ENCODE data around the gene CTSF.
A peak's percentile ranks its signal among the peaks of the same experiment; 100 is the strongest.
"Not testable (repeated sequence)": the region's sequence is repeated elsewhere in the genome, so short reads cannot be mapped to it uniquely, and the experiment has no call there.

CTSF gene

DNA sequence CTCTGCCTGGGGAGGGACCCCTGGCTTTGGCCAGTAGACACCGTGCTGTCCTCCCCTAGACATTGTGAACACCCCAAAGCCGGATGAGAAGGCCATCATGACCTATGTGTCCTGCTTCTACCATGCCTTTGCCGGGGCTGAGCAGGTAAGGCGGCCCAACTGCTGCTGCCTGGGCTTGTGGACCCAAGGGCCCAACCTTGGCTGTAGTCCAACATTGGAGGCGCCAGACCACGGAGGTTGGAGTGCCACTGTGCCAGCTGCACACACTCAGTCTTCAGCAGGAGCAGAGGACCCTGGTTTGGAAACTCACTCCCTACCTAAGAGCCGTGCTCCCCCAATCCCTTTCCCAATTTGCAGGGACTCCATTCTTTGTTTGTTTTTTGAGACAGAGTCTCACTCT, 12.3 kb downstream of the CTSF start:
- peak; percentile 39 for DNase-seq

GRCh38 chr11:66555416-66555815, 13.0 kb downstream of the CTSF start:
- no peak for DNase-seq

GRCh38 chr11:66554602-66555001, 13.8 kb downstream of the CTSF start:
- no peak for DNase-seq

DNA sequence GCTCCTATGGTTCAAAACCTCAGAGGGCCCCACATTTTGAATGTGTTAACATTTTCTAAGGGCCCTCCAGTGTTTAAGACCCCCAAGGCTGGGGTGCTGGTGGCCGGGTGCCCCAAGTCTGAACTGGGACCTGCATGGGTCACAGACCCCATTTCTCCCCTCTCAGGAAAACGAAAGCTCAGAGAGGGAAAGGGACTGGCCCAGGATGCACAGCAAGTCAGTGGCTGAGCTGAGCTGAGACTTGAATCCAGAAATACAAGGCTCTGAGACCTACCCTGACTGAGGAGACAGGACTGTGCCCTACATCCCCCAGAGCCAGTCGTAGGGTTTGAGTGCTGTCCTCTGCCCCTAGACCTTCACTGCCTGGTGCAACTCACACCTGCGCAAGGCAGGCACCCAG, 17.5 kb downstream of the CTSF start:
- DNase-seq = no peak

- DNase-seq = no peak
These were observed 18.7 kb downstream of the CTSF start for GRCh38 chr11:66549696-66550095.

- DNase-seq = no peak
These were observed 19.4 kb downstream of the CTSF start for GRCh38 chr11:66548774-66549630.

DNA sequence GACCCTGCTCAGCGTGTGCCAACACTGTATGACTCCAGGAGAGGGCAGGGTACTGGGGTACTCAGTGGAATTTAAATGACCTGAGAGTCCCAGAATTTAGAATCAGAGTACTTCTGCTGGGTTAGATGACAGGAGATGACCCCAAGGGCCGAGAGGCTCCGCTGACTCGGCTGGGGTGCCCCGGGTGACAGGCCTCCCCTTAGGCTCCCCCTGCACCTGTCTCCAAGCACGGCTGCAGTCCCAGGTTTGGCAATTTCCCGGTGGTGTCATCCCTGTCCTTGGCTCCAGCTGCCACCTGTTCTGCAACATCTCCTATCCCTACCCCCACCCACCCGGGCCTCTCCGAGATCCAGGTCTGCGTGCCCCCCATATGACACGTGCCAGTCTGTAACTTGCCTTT, 20.4 kb downstream of the CTSF start:
- DNase-seq = no peak

DNA sequence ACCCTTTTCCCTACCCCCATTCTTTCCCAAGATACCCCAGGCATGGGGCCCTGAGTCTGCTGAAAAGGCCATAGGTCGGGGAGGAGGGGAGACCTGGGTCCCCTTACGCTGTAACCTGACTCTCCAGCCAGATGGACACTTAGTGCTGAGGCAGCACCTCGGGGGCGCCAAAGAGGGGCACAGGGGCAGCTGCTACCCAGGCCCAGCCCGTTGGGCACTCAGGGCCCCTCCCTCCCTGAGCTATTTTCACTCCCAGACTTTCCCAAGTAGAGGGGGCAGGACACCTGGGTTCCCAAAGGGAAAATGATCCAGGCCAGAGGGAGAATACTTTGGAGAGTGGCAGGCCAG, 20.8 kb downstream of the CTSF start:
- DNase-seq = no peak

DNA sequence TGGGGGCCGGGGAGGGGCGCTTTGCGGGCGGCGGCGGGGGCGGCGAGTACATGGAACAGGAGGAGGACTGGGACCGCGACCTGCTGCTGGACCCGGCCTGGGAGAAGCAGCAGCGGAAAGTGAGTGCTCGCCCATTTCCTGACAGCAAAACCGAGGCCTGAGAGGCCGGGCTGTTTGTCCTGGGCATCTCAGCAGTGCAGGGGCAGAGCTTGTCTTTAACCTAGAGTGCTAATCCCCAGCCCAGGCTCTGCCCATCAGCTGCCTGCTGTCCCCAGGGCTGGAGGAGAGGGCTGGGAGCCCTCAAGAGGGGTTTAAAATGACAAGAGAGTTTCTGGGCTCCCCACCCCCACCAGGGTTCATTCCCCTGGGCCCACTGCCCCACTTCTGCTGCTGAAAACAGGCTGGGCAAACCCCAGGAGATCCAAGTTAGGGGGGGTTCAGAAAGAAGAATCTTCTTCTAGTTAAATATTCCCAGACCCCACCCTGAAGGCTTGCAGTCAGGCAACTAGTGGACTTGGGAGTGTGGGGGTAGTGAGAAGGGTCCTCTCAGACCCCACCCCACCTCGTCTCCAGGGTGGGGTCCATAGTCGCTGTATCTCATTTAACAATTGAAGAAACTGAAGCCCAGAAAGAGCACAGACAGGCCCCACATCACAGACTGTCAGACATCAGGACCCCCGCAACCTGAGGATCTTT, 21.3 kb downstream of the CTSF start:
- DNase-seq = no peak

- DNase-seq = no peak
These were observed 21.9 kb downstream of the CTSF start, which contains the start of gene ACTN3 for GRCh38 chr11:66546368-66546965. TSS of gene ACTN3 (plus strand) at chr11:66546903. CDS start at chr11:66546938, 35 bp downstream.

DNA sequence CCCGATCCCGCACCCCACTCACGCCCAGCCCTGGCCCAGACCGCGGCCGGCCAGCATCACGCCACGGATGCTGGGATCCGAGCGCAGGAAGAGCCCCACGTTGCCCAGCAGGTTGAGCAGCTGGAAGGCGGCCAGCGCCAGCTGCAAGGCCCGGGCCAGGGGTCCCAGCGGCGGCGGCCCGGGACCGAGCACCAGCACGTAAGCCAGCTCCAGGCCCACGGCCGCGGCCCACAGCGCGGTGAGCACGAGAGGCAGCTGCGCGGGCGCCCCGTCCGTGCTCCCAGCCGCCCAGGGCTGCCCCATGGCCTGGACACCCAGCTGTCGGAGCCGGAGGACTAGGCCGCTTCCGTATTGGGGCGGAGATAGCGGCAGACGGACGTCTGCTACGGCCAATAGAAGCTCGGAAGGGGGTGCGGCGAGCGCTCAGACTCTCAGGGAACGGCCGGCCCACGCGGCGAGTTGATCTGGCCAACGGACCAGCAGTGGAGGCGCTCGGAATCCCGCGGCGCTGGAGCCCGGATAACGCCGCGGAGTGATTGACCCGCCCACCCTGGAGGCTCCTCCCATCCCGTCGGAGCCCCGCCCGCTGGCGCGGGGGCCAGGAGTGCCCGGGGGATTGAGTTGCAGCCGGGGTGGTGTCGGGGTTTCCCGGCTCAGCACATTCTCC, 22.6 kb downstream of the CTSF start, which contains the start of gene ZDHHC24:
Gene ZDHHC24 (minus strand): TSS at position 348 of the 667 bp plus-strand sequence. CDS start 45 bp downstream, at position 303.
- DNase-seq = peak; percentile 92

GRCh38 chr11:66544952-66545351, 23.5 kb downstream of the CTSF start:
- DNase-seq = not testable (repeated sequence)

GRCh38 chr11:66543263-66544107, 24.9 kb downstream of the CTSF start:
- DNase-seq = no peak

- DNase-seq = no peak
These were observed 26.0 kb downstream of the CTSF start for GRCh38 chr11:66542362-66542761.

- DNase-seq = no peak
These were observed 26.5 kb downstream of the CTSF start for GRCh38 chr11:66541892-66542291.

GRCh38 chr11:66540598-66540997, 27.8 kb downstream of the CTSF start:
- DNase-seq = not testable (repeated sequence)

DNA sequence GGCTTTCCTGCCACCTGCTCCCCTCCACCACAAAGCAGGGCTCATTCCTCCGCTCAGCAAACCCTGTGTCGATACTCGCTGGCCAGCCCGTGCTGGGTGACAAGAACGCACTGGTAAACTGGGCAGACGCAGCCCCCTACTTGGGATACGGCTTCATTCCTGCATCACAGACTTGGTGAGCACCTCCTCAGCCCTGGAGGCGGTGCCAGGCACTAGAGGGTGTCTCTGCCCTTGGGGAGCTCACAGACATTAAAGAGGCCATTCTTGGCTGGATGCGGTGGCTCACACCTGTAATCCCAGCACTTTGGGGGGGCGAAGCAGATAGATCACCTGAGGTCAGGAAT, 28.6 kb downstream of the CTSF start:
- no peak for DNase-seq

DNA sequence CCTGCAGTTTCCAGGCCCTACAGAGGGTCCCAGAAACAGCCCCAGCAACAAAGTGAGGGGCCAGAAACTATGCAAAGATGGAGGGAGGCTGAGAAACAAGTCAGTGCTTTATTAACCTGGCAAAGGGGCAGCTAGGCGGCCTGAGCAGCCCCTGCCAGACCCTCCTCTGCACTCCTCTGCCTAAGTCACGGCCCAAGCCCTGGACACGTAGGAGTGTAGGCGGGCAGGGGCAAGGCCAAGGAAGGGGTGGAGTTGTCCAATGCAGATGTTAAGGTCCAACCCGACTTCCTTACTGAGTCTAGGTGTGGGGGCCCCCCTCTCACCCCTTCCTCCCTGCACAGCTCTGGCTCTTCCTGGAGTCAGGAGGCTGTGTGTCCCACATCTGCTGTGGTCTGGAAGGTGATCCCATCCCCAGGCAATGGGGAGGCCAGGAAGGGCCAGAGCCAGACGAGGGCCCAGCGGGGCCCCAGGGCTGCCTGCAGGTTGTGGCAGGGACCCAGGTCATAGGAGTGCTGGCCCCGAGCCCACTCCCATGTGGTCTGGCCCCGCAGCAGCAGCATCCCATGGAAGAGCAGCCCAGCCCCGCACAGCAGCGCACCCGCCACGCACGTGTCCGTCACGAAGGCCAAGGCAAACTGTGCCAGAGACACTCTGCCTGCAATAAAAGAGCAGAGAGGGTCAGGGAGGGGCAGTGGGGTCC, 29.1 kb downstream of the CTSF start:
- DNase-seq = no peak

DNA sequence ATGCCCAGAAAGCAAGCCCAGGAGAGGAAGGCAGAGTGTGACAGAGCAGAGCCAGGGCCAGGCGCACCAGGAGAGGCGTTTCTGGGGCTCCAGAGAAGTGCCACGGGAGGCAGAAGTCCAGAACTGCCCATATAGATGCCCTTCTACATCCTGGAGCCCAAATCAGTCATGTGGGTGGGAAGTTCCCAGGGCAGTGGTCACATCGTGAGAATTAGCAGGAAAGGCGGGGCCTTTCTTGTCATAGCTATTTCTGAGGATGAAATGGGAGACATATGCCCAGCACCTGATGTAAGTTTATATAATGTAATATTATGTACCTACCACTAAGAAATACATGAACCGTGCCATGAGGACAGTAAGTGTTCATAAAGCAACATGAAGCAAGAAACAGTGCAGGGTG, 35.6 kb downstream of the CTSF start:
- no peak for DNase-seq

DNA sequence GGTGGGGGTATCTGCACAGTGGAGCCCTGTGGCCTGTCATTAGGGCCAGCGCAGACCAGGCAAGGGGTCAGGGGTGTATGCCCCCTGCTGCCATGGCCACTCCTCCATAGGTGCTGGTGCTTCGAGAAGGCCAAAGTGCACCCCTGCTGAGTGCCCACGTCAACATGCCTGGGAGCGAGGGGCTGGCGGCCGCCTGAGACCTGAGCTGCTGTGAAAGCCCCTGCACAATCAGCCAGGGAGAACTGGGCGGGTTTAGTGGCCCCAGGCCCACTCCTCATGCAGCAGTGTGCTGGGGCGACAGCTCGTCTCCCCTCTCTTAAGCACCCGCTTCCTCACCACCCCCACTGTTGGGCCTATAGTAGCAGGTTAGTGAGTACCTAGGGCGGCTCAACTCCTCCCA, 36.6 kb downstream of the CTSF start:
- DNase-seq = no peak

DNA sequence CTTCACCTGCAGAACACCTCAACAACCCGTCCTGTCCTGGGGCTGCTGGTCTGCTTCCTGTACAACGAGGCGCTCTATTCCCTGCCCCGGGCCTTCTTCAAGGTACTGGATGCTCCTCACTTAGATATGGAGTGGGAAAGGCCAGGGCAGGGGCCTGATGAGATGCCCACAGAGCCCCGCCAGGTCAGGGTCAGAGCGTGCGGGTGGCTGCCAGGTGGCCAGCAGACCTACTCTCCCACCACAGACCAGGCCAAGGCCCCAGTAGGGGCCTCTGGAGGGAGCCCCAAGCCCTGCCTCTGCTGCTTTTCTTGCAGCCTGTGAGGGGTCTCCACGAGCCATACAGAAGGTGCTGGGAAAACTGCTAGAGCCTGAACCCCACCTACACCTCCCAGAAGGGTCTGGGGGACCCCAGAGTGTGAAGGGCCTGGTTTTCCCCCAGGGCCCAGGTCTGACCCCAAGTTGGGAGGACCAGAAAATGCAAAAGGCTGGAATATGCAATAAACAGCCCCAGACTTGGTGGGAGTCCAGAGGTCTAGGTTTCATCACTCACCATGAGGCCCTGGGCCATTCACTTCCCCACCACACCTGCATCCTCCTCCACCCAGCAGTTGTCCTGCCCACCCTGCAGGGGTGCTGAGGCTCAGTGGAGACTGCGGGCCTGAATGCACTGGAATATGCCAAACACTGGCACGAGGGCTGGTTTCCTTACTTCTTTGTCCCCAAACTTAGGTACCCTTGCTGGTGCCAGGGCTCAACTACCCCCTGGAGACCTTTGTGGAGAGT, 37.3 kb downstream of the CTSF start:
- DNase-seq = no peak
